CD4-positive, alpha-beta T cell treated with Interleukin-10 for 1 hour (primary cell): ENCODE data around the gene DYDC1.
"Not testable (repeated sequence)": the region's sequence is repeated elsewhere in the genome, so short reads cannot be mapped to it uniquely, and the experiment has no call there.

Source experiments
- DNase-seq: peaks from one replicate; pipeline ENCODE4 v3.0.0-alpha.2; 2020

DYDC1 gene

GRCh38 chr10:80333983-80334382, 22.6 kb downstream of the DYDC1 start:
- DNase-seq: no peak

- no peak for DNase-seq
These were observed 31.6 kb downstream of the DYDC1 start for GRCh38 chr10:80324891-80325364.

- no peak for DNase-seq
These were observed 32.5 kb downstream of the DYDC1 start for GRCh38 chr10:80324086-80324485.

- no peak for DNase-seq
These were observed 33.2 kb downstream of the DYDC1 start for GRCh38 chr10:80323311-80323710.

- no peak for DNase-seq
These were observed 33.8 kb downstream of the DYDC1 start for GRCh38 chr10:80322711-80323110.

GRCh38 chr10:80322158-80322557, 34.4 kb downstream of the DYDC1 start:
- DNase-seq: no peak

GRCh38 chr10:80321183-80321582, 35.4 kb downstream of the DYDC1 start:
- no peak for DNase-seq

GRCh38 chr10:80320377-80320776, 36.2 kb downstream of the DYDC1 start:
- DNase-seq: no peak

- DNase-seq: no peak
These were observed 36.7 kb downstream of the DYDC1 start for GRCh38 chr10:80319725-80320290.

GRCh38 chr10:80319318-80319717, 37.2 kb downstream of the DYDC1 start:
- DNase-seq: no peak

GRCh38 chr10:80318742-80319141, 37.8 kb downstream of the DYDC1 start:
- no peak for DNase-seq

- no peak for DNase-seq
These were observed 41.2 kb downstream of the DYDC1 start for GRCh38 chr10:80315391-80315790.

GRCh38 chr10:80313523-80313922, 43.0 kb downstream of the DYDC1 start:
- no peak for DNase-seq

- not testable (repeated sequence) for DNase-seq
These were observed 50.6 kb downstream of the DYDC1 start for GRCh38 chr10:80305989-80306388.

GRCh38 chr10:80296942-80297341, 59.6 kb downstream of the DYDC1 start:
- DNase-seq: no peak

GRCh38 chr10:80292607-80293239, 63.8 kb downstream of the DYDC1 start:
- DNase-seq: no peak

- no peak for DNase-seq
These were observed 65.9 kb downstream of the DYDC1 start for GRCh38 chr10:80290474-80291220.

- DNase-seq: no peak
These were observed 66.9 kb downstream of the DYDC1 start, which contains the start of gene MAT1A for GRCh38 chr10:80289451-80290287. Gene MAT1A, minus strand, starts transcription at chr10:80289658. Its CDS starts 235 bp downstream, at chr10:80289423.

GRCh38 chr10:80288849-80289248, 67.7 kb downstream of the DYDC1 start:
- DNase-seq: no peak
